Panc1 (cell line): ENCODE data around the gene GABRB1. TPM values are rescaled to one million over a fixed set of nuclear protein-coding genes. Genes with fewer than 3 reads are reported as not detected.

Source experiments
- ATAC-seq: fragments of 200-7000 bp; cut with Tn5 transposase; 2 replicates; pipeline ENCODE4 v1.9.1; 2020; ENCODE audit warnings: mild to moderate bottlenecking, moderate library complexity
- BruUV-seq: library from RNA; stranded (reverse); fragments of 400-500 nt; replicated peaks from 2 replicates; lab custom pipeline; 2021; lab: Mats Ljungman, UMichigan
- CTCF ChIA-PET: fragments of 300-600 bp; sonication (Branson Sonifier 250); formaldehyde crosslinking; loops from one replicate; lab custom pipeline; 2022; ENCODE audit warnings: antibody characterized with exemption; lab: Charles Lee
- POLR2A ChIA-PET: fragments of 300-600 bp; sonication (Branson Sonifier 250); formaldehyde crosslinking; loops from one replicate; lab custom pipeline; 2022; ENCODE audit warnings: antibody characterized with exemption; lab: Charles Lee
- DNase-seq: peaks from one replicate; pipeline ENCODE4 v3.0.0-alpha.2; 2010; ENCODE audit warnings: low read depth, low spot score
- H3K27ac ChIP-seq: 2 replicates; pipeline ENCODE4 v1.5.1; 2011; ENCODE audit warnings: mild to moderate bottlenecking, low read length, inconsistent platforms
- H3K27me3 ChIP-seq: fragments of 200-500 bp; sonication (Bioruptor generic); 2 replicates; pipeline ENCODE4 v1.6.0; 2014; ENCODE audit warnings: low read length, inconsistent platforms; ENCODE audit not compliant: control insufficient read depth, insufficient read depth
- H3K36me3 ChIP-seq: fragments of 200-500 bp; sonication (Bioruptor generic); 2 replicates; pipeline ENCODE4 v1.5.1; 2014; ENCODE audit warnings: inconsistent platforms, mild to moderate bottlenecking, low read length, moderate library complexity; ENCODE audit not compliant: control insufficient read depth, insufficient read depth
- H3K4me1 ChIP-seq: 2 replicates; pipeline ENCODE4 v1.5.1; 2011; ENCODE audit warnings: inconsistent platforms, mild to moderate bottlenecking, low read length, moderate library complexity; ENCODE audit not compliant: control insufficient read depth, insufficient read depth
- H3K4me3 ChIP-seq, 2 experiments: 2 replicates each; pipeline ENCODE4 v1.5.1; 2011 to 2012; ENCODE audit warnings: low read depth in 2 of 2, low read length in 2 of 2, mild to moderate bottlenecking in 2 of 2, inconsistent platforms in 1 of 2, moderate library complexity in 1 of 2
- H3K9me3 ChIP-seq: fragments of 200-500 bp; sonication (Bioruptor generic); 2 replicates; pipeline ENCODE4 v1.5.1; 2014; ENCODE audit warnings: low read depth, mild to moderate bottlenecking, inconsistent platforms, low read length, moderate library complexity; ENCODE audit not compliant: control insufficient read depth, insufficient read depth
- CTCF ChIP-seq: fragments of 450-650 bp; IDR thresholded peaks from 2 replicates; pipeline ENCODE4 v1.5.1; 2017; ENCODE audit warnings: mild to moderate bottlenecking
- POLR2AphosphoS5 ChIP-seq: IDR thresholded peaks from 2 replicates; pipeline ENCODE4 v1.6.1; 2012; ENCODE audit warnings: mild to moderate bottlenecking, low read depth, low read length, moderate library complexity
- REST ChIP-seq, 2 experiments: IDR thresholded peaks; 2 replicates each; pipeline ENCODE4 v1.6.1; 2011 to 2012; ENCODE audit warnings: low read depth in 2 of 2, control low read depth in 1 of 2, low read length in 1 of 2, mild to moderate bottlenecking in 1 of 2, moderate library complexity in 1 of 2; ENCODE audit not compliant: insufficient read depth in 1 of 2
- SIN3A ChIP-seq: IDR thresholded peaks from 2 replicates; pipeline ENCODE4 v1.6.1; 2012; ENCODE audit warnings: low read depth, mild to moderate bottlenecking, low read length, moderate library complexity, borderline replicate concordance; ENCODE audit not compliant: insufficient read depth
- TCF7L2 ChIP-seq: IDR thresholded peaks from 2 replicates; pipeline ENCODE4 v1.6.1; 2011; ENCODE audit warnings: mild to moderate bottlenecking, low read depth, low read length, inconsistent platforms
- in situ Hi-C: cut with HindIII; loops from 2 replicates; pipeline ENCODE4 v1.10.0; 2016; ENCODE audit warnings: low sequenced_read_pairs, low pct_unique_long_range_greater_than_20kb
- intact Hi-C: fragments of 100-400 bp; cut with micrococcal nuclease; formaldehyde crosslinking; loops from one replicate; pipeline ENCODE4 v1.10.0; 2022; ENCODE audit not compliant: unreplicated experiment
- total RNA-seq: library from RNA; stranded (reverse); gene quantifications from one replicate; pipeline ENCODE4 v1.2.1, GENCODE V29; 2021; ENCODE audit not compliant: unreplicated experiment

GABRB1 gene
- total RNA-seq, 1 experiment from 2014 or later: not detected

- no peak for TF ChIP-seq CTCF
- TF ChIP-seq TCF7L2: no peak
- TF ChIP-seq SIN3A: no peak
- TF ChIP-seq REST (IDR thresholded peaks at IDR 0.05; ENCODE audit: insufficient read depth in 1 of 2, low read depth in 2 of 2, low read length in 1 of 2): no peak
- Histone ChIP-seq H3K4me3 (no peak overlapping the region), H3K27ac (no peak overlapping the region), H3K36me3 (no peaks in the 10 kb centered on the region), H3K9me3 (no peaks in the 10 kb centered on the region), H3K27me3 (no peaks in the 10 kb centered on the region), H3K4me1 (no peaks in the 10 kb centered on the region)
- intact Hi-C loops: no loop called here
- ChIA-PET CTCF (no interaction called here), POLR2A (no interaction called here)
- no peak for DNase-seq
- ATAC-seq: no peak
- in situ Hi-C loops: no loop called here
- no TSS peak for BruUV-seq
Measured at GRCh38 chr4:46986922-46987638, 44.3 kb upstream of the GABRB1 start.

- ChIA-PET CTCF (no interaction called here), POLR2A (no interaction called here)
- H3K36me3 ChIP-seq: no peaks in the 10 kb centered on the region
- intact Hi-C loops: no loop called here
- no peak for ATAC-seq
- BruUV-seq: no TSS peak
- H3K27ac ChIP-seq: no peak overlapping the region
- H3K4me1 ChIP-seq: no peaks in the 10 kb centered on the region
- in situ Hi-C loops: no loop called here
- peaks cover 10% of the 10 kb centered on the region for H3K27me3 ChIP-seq
- H3K4me3 ChIP-seq: no peak overlapping the region
- no peak for DNase-seq
- TF ChIP-seq REST (IDR thresholded peaks at IDR 0.05; ENCODE audit: insufficient read depth in 1 of 2, low read depth in 2 of 2, low read length in 1 of 2) (no peak), CTCF (no peak), TCF7L2 (no peak), POLR2AphosphoS5 (no peak), SIN3A (no peak)
- no peaks in the 10 kb centered on the region for H3K9me3 ChIP-seq
Measured at GRCh38 chr4:46992338-46992737, 39.0 kb upstream of the GABRB1 start.
